ENCODE measurements around the gene ROBO2.

The ROBO2 gene

GRCh38 chr3:77040926-77041722 is 1.2 kb downstream of the ROBO2 start:
- TF ChIP-seq, protein P1, sequence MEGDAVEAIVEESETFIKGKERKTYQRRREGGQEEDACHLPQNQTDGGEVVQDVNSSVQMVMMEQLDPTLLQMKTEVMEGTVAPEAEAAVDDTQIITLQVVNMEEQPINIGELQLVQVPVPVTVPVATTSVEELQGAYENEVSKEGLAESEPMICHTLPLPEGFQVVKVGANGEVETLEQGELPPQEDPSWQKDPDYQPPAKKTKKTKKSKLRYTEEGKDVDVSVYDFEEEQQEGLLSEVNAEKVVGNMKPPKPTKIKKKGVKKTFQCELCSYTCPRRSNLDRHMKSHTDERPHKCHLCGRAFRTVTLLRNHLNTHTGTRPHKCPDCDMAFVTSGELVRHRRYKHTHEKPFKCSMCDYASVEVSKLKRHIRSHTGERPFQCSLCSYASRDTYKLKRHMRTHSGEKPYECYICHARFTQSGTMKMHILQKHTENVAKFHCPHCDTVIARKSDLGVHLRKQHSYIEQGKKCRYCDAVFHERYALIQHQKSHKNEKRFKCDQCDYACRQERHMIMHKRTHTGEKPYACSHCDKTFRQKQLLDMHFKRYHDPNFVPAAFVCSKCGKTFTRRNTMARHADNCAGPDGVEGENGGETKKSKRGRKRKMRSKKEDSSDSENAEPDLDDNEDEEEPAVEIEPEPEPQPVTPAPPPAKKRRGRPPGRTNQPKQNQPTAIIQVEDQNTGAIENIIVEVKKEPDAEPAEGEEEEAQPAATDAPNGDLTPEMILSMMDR (IDR thresholded peaks at IDR 0.05; ENCODE audit: borderline replicate concordance, insufficient read depth, low read depth, low read length) = no peak

GRCh38 chr3:77041811-77042210 is 1.9 kb downstream of the ROBO2 start:
- TF ChIP-seq, protein P1 (IDR thresholded peaks at IDR 0.05; ENCODE audit: borderline replicate concordance, insufficient read depth, low read depth, low read length) = no peak
- no peak overlapping the region for H3K4me3 ChIP-seq (ENCODE audit: low read depth, low read length)

More at GRCh38 chr3:77040926-77041722, 1.2 kb downstream of the ROBO2 start:
- no peak overlapping the region for H3K4me3 ChIP-seq (ENCODE audit: low read depth, low read length)

DNA sequence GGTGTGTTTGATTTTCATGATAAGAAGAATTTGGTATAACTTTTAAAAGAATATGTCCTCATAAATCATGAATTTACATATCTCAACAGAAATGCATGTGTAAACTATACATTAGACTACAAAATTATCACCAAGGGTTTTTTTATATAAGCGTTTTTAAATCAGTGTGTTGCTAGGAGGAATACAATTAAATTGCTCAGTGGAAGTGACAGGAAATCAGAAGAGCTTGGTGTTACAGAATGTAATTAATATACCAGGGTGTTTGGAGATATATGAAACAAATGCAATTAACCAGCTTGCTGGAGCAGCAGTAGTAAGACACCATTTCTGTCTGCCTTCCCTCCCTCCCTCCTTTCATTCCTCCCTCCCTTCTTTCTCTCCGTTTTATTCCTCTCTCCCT is 2.4 kb downstream of the ROBO2 start:
- no peak overlapping the region for H3K4me3 ChIP-seq (ENCODE audit: low read depth, low read length)
- TF ChIP-seq, protein P1 (IDR thresholded peaks at IDR 0.05; ENCODE audit: borderline replicate concordance, insufficient read depth, low read depth, low read length) = no peak

DNA sequence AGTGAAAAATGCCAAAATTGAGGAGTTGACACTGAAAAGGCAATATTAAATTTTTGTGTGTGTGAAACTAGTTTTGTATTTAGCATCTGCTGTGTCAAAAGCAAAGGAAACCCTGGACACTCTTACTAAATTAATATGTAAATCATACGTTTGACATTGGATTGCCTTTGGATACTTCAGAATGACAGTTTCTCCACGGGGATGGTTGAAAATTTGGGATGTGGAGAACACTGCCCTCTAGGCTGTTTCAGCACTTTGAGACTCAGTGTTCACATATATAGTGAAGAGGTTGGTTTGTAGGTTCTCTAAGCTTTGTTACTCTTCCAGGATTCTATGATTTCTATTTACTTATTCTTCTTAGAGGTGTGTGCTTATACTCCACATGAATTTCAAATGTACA is 3.0 kb downstream of the ROBO2 start:
- H3K4me3 ChIP-seq (ENCODE audit: low read depth, low read length) = no peak overlapping the region
- TF ChIP-seq, protein P1 (IDR thresholded peaks at IDR 0.05; ENCODE audit: borderline replicate concordance, insufficient read depth, low read depth, low read length) = no peak

DNA sequence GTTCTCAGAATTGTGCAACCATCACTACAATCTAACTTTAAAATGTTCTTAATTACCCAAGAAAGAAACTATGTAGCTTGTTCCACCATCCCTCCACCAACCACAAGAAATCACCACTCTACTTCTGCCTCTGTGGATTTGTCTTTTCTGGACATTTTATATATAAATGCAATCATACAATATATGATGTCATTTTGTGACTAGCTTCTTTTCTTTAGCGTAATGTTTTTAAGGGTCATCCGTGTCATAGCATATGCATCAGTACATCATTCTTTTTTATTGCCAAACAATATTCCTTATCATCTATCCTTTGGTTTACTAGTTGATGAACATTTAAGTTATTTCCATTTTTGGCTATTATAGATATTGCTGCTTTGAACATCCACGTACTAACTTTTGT is 5.8 kb downstream of the ROBO2 start:
- TF ChIP-seq, protein P1 (IDR thresholded peaks at IDR 0.05; ENCODE audit: borderline replicate concordance, insufficient read depth, low read depth, low read length) = no peak
- no peak overlapping the region for H3K4me3 ChIP-seq (ENCODE audit: low read depth, low read length)

- TF ChIP-seq, protein P1 (IDR thresholded peaks at IDR 0.05; ENCODE audit: borderline replicate concordance, insufficient read depth, low read depth, low read length) = no peak
- H3K4me3 ChIP-seq (ENCODE audit: low read depth, low read length) = no peak overlapping the region
These were observed 8.3 kb downstream of the ROBO2 start for GRCh38 chr3:77048186-77048585.

GRCh38 chr3:77051591-77051990 is 11.7 kb downstream of the ROBO2 start:
- TF ChIP-seq, protein P1 (IDR thresholded peaks at IDR 0.05; ENCODE audit: borderline replicate concordance, insufficient read depth, low read depth, low read length) = no peak
- H3K4me3 ChIP-seq (ENCODE audit: low read depth, low read length) = no peak overlapping the region

Data from GM12875 (cell line).